CD4-positive, alpha-beta T cell treated with Interleukin-4 for 1 hour (primary cell): Measurements from ENCODE around the gene ISG20L2.
"Not testable (repeated sequence)": the region's sequence is repeated elsewhere in the genome, so short reads cannot be mapped to it uniquely, and the experiment has no call there.

Source experiments
- DNase-seq, 2 donors: peaks; one replicate each; pipeline ENCODE4 v3.0.0-alpha.2; 2020 to 2022

ISG20L2 gene

DNA sequence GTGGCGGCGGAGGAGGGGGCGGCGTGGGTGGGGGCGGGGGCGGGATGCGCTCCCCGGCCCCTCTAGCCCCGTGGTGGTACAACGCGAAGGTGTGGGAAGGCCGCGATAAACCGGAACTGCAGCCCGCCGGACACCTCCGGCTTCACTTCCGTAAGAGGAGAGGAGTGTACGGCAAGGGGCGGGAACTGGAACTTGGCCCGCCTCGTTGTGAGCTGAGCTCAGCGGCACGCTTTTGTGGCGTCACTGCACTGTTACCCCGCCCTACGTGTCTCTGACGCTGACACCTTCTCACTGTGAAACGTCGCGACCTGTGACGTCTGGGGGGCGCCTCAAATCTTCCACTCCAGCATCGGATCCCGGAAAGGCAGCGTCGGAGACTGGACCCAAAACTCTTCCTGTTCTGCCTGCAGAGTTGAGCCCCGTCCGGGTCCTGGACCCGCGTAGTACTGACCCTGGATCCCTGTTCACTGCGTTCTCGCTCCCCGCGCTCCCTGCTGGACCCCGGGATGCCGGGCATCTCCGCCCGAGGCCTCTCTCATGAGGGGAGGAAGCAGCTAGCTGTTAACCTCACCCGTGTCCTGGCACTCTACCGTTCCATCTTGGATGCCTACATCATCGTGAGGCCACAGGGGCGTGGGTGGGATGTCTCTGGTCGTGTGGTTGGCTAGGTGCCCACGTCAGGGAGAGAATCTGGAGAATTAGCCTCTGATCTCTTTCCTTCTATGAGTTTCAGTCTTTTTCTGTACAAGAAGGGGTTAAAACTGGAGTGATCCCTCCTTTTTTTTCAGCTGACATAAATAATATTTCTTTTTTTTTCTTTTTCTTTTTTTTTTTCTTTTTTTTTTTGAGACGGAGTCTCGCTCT is at the start of gene ISG20L2:
ISG20L2 (minus strand) TSS at position 168 of the 864 bp plus-strand sequence. CDS start 1,114 bp downstream, outside the sequence.
- peak; percentile 97 to 98 for DNase-seq

DNA sequence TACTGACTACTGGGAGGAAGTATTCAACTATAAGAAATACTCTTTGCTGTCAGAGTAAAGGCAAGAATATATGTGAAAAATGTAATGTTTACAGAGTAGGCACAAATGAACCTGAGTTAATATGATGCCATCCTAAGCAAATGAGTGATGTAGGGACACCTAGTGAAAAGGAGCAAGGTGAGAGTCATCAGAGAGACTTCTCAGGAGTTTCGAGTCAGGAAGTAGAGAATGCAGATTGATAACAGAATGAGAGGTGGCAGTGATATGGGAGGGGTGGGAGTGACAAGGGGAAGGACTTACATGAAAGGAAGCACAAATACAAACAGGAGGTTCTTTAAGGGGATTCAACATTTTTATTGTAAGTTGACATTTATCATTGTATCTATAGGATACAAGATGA is 49.0 kb upstream of the ISG20L2 start:
- no peak for DNase-seq

DNA sequence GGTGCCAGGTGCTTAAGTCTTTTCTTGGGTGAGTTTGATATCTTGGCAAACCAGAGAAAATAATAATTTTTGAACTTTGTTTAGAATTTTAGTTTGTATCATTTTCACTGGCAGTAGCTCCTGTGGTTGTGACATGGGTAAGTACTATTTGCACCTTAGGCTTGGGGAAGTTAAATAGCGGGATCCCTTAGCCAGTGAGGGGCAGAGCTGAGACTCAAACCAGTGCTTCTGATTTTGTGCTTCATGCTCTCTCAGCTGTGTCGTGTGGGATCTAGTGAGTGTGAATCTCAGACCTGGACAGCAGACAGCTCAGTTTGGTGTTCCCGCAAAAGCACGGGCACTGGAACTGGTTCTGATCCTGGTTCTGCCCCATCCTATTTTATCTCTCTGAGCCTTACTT is 48.4 kb upstream of the ISG20L2 start:
- DNase-seq = no peak

DNA sequence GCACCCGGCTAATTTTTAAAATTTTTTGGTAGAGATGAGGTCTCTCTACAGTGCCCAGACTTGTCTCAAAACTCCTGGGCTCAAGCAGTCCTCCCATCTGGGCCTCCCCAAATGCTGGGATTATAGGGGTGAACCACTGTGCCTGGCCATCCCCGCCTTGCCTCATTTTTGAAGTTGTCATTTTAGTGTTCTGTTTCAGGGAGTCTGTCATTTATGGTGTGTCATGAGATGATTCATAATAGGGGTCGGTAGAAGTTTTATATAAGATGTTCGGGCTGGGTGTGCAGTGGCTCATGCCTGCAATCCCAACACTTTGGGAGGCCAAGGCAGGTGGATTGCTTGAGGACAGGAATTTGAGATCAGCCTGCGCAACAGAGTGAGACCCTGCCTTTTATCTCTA is 47.2 kb upstream of the ISG20L2 start:
- no peak for DNase-seq

- DNase-seq = no peak
These were observed 45.0 kb upstream of the ISG20L2 start for GRCh38 chr1:156773607-156774006.

DNA sequence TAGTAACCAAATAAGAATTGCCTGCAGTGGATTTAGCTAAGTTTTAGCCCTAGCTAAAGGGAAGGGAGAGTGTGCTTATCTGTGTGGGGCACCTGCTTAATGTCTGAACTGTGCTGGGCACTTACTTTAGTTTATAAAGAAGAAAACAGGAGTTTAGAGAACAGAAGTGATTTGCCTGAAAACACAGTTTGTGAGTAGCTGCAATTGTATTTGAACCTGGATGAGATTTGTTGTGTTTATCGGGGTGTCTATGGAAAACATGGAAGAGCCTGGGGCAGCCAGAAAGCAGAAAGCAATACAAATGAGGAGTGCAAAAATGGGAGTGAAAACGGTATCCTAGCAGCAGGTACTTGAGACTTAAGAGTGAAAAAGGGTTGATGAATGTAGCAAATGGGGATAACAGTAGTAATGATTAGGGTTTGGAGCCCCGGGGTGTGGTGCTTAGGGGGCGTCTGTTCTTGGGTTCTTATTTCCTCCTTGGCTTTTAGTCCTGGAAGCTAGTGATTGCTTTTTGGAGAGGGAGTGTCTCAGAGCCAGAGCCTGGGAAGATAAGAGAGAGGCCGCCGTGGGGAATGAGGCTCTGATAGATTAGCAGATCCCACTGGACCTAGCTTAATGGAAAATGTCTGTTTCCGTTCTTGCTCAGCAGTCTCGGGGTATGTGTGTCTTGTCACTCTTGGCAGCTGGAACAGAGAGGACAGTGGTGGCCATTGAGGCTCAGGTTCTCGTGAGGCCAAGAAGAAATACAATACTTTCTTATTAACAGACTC is 44.3 kb upstream of the ISG20L2 start:
- DNase-seq = no peak

DNA sequence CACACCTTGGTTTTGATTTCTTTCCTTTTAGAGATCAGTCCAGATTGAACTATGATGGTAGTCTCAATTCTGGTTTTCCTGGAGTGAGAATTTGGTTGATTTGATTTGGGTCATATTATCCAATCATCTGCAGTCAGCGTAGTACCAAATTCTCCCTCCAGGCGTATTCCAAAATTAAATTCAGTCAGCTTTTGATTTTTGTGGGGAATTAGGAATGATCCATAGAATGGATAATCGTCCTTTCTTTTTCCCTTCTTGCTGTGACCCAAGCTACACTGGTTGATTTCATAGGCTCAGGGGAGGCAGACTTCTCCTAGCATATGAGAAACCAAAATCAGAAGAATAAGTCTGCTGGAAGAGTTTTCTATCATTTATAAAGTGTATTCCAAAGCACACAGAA is 43.7 kb upstream of the ISG20L2 start:
- no peak for DNase-seq

DNA sequence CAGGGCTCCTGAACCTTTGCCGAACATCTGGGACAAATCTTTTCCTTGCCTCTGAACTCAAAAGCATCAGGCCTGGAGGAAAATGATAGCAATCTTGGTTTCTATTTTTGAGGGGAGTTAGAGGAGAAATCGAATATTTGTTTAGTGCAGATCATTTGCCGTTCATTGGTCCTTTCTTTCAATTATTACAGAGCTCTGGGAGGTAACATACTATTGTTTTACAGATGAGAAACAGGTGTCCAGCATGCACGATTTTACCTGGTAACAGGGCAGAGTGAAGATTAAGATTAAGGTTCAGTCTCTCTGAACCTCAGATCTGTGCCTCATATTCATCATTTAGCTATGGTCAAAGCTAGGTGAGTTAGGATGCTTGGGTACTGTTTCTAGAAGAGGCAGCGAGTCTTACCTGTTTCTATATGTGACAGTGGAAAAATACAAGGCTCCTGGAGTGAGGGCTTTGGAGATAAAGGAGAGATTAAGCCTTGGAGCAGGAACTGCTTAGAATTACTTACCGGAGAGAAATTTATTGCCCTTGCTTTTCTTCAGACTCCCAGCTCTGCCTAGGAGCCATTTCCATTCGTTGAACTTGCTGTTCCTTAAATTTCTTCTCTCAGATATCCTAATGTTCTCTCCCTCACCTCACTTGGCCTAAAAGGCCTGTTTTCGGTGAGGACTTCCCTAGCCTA is 40.2 kb upstream of the ISG20L2 start:
- DNase-seq = no peak

- peak in 1 of 2 donors; percentile 15 for DNase-seq
These were observed 39.5 kb upstream of the ISG20L2 start for GRCh38 chr1:156767879-156768604.

DNA sequence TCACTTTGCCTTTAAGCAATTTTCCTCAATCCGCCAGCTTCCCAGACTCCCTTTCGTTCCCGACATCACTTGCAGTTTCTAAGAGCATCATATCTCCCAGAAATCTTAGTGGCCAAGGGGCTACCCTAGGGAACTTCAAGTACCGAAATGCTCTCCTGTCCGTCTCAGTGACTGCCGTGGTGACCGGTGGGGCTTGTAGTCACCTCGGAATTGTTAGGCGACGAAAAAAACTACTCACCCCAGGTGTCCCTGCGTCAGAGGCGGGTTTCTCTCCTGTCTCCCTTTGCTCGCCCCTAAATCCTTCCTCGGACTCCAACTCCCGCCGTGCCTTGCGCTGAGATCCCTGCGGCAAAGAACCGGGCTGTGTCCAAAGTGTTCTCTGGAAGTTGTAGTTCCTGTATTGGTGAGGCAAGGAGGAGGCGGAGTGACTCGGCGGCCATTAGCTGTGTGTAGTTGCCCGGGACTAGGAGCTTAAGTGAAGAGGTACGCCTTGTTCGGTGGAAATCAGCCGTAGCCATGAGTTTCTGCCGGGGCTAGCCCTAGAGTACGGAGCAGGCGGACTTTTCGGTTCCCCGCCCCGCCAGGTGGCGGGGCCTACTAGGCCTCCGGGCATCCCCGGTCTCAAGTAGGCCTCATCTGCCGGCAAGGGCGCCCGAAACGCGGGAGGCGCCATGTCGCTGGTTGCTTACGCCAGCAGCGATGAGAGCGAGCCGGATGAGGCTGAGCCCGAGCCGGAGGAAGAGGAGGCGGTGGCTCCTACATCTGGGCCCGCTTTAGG is 38.7 kb upstream of the ISG20L2 start, which contains the start of gene PRCC:
PRCC (plus strand) TSS at position 435 of the 778 bp plus-strand sequence; CDS start at position 672, 237 bp downstream.
- peak; percentile 99 to 100 for DNase-seq

DNA sequence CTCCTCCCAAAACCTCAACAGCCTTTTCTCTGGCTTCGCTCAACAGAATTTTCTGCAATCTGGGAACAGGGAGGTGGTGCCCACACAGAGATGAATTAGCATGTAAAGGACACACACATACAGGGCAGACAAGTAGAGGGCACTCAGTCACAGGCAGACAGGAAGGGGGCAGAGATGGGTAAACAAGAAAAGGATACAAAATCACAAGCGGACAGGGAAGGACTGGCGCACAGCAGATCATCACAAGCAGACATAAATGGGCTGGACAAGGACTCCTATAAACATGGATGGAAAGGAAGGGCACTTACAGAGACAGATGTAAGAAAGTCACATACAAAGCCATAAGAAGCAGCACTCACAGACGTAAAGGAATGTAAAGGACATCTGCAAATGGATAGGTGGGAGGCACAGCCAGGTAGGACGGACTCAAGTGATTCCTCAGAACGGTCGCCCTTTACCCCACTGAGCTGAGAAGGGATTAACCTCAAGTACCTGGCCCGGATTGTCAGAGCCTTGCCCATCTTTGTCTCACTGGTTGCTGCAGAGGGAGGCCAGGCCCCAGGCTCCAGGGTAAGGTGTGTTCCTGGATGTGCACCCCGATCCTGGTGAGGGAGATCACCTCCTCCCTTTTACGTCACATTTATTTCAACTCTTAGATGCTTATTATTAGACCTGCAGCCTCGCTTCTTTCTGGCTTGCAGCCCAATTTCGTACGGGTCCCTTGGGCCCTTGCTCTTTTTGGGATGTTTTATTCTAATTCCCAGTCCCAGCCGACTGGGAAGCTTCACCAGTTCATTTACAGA is 37.9 kb upstream of the ISG20L2 start:
- peak in 1 of 2 donors; percentile 16 for DNase-seq

DNA sequence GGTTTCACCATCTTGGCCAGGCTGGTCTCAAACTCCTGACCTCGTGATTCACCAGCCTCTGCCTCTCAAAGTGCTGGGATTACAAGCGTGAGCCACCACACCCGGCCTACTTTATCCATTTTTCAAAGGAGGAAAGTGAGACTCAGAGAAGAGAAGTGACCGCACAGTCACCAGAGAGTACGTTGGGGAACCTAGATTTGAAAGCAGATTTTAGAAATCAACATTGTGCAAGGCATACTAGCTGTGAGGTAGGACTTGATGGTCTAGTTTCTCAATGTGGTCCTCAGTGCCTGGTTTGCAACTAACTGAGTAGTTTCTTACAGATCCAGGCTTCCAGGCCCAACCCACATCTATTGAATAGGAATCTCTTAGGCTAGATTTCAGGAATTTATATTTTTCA is 37.1 kb upstream of the ISG20L2 start:
- DNase-seq = peak in 1 of 2 donors; percentile 21

GRCh38 chr1:156765136-156765535 is 36.6 kb upstream of the ISG20L2 start:
- not testable (repeated sequence) for DNase-seq

- DNase-seq = no peak
These were observed 32.2 kb upstream of the ISG20L2 start for GRCh38 chr1:156760796-156761104.

GRCh38 chr1:156760092-156760795 is 31.7 kb upstream of the ISG20L2 start:
- no peak for DNase-seq

DNA sequence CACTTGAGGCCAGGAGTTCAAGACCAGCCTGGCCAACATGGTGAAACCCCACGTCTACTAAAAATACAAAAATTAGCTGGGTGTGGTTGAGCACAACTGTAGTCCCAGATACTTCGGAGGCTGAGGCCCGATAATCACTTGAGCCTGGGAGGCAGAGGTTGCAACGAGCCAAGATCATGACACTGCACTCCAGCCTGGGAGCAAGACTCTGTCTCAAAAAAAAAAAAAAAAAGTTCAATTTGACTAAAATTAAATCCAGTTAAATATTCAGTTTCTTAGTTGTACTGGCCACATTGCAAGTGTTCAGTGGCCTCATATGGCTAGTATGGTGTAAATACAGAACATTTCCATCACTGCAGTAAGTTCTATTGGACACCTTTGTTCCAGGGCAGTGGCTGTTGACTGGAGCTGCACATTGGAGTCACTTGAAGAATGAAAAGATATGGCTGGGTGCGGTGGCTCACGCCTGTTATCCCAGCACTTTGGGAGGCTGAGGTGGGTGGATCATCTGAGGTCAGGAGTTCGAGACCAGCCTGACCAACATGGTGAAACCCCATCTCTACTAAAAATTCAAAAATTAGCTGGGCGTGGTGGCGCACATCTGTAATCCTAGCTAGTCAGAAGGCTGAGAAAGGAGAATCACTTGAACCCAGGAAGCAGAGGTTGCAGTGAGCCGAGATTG is 29.1 kb upstream of the ISG20L2 start:
- DNase-seq = not testable (repeated sequence)

GRCh38 chr1:156756355-156756754 is 27.8 kb upstream of the ISG20L2 start:
- no peak for DNase-seq

DNA sequence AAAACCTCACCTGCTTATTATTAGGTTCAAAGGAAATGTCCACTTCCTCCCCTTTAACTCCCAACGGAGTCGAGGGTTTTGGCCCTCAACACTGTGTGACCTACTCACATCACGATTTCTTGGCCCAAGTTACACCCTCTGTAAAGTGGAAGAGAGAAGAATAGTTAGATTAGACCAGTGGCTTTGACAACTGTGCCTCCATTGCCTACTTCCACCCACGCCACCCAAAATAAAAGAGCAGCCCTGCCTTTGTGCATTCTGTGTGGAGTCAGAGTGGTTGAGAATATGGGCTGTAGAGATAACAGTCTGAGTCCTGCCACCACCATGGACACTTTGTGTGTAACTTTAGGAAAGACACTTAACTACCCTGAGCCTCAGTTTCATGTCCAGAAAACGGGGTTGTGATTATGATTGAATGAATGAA is 27.0 kb upstream of the ISG20L2 start:
- no peak for DNase-seq

GRCh38 chr1:156754219-156754618 is 25.7 kb upstream of the ISG20L2 start:
- DNase-seq = no peak
